ENCODE results near the gene PTTG1IP2.
"Not testable (repeated sequence)": the region's sequence is repeated elsewhere in the genome, so short reads cannot be mapped to it uniquely, and the experiment has no call there.

The PTTG1IP2 gene

GRCh38 chr7:90469554-90469953 lies at the start of gene PTTG1IP2:
Gene PTTG1IP2, plus strand, starts transcription at chr7:90469639. Its CDS starts 148 bp downstream, at chr7:90469787.
- DNase-seq (ENCODE audit: low read depth, low spot score), result no peak

GRCh38 chr7:90421651-90422050 lies 47.8 kb upstream of the PTTG1IP2 start:
- no peak for DNase-seq (ENCODE audit: low read depth, low spot score)

GRCh38 chr7:90424720-90425119 lies 44.7 kb upstream of the PTTG1IP2 start:
- DNase-seq (ENCODE audit: low read depth, low spot score), result no peak

DNA sequence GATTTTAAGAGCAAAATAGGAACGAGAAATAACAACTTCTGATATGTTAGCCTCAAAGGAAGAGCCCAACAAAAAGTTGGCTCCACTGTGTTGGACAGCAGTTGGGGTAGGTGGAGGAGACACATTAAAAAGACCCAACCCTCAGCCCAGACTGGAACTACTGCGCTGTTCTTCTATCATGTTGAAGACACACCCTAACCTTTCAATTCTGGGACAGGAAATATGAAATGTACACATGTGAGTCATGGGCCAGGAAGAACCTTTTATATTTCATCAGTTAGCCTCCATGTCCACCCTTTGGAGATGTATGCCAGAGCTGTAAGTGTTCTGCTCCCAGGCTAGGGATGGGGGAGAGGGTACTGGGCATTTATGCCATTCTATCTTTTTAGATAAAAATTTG lies 44.1 kb upstream of the PTTG1IP2 start:
- no peak for DNase-seq (ENCODE audit: low read depth, low spot score)

GRCh38 chr7:90430614-90431460 lies 38.6 kb upstream of the PTTG1IP2 start:
- DNase-seq (ENCODE audit: low read depth, low spot score), result no peak

- DNase-seq (ENCODE audit: low read depth, low spot score), result no peak
These were observed 36.7 kb upstream of the PTTG1IP2 start for GRCh38 chr7:90432752-90433151.

- DNase-seq (ENCODE audit: low read depth, low spot score), result no peak
These were observed 36.2 kb upstream of the PTTG1IP2 start for GRCh38 chr7:90433221-90433620.

DNA sequence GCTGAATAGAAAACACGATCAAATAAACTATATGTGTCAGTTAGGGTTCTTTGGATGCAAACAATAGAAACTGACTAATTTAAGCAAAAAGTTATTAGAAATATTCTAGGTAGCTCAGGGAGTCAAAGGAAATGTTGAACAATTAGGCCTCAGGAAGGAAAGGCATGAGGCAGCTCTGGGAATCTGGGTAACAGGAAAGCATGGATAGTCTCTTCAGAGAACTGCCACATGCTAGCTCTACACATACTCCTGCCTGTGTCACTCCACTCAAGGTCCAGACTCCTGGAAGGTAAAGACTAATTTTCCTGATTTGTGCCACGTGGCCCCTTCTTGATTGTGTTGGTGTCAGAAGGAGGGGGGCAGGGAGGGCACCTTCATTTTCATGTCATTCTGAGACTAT lies 23.8 kb upstream of the PTTG1IP2 start:
- DNase-seq (ENCODE audit: low read depth, low spot score), result no peak

- DNase-seq (ENCODE audit: low read depth, low spot score), result no peak
These were observed 23.1 kb upstream of the PTTG1IP2 start for GRCh38 chr7:90446137-90446899.

- no peak for DNase-seq (ENCODE audit: low read depth, low spot score)
These were observed 16.1 kb upstream of the PTTG1IP2 start for GRCh38 chr7:90453259-90453891.

GRCh38 chr7:90453931-90454330 lies 15.5 kb upstream of the PTTG1IP2 start:
- DNase-seq (ENCODE audit: low read depth, low spot score), result no peak

GRCh38 chr7:90455163-90456030 lies 14.0 kb upstream of the PTTG1IP2 start:
- no peak for DNase-seq (ENCODE audit: low read depth, low spot score)

- no peak for DNase-seq (ENCODE audit: low read depth, low spot score)
These were observed 11.3 kb upstream of the PTTG1IP2 start for GRCh38 chr7:90458104-90458503.

DNA sequence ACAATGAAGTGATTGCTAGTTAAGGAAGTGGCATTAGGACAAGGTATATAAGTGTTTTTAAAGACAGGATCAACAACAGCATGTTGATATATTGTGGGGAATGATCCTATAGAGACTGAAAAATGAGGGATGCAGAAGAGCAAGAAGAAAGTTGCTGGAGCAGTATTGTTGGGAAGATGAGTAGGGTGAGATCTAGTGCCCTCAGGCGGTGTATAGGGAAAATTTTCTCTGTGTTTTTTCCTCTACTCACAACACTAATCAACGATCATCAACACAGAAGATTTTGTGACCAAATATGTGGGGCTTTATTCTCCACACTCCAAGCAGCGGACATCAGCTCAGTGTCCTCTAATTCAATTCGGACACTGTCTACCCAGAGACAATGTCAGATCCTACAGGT lies 9.6 kb upstream of the PTTG1IP2 start:
- DNase-seq (ENCODE audit: low read depth, low spot score), result no peak

GRCh38 chr7:90461219-90461618 lies 8.2 kb upstream of the PTTG1IP2 start:
- DNase-seq (ENCODE audit: low read depth, low spot score), result no peak

- not testable (repeated sequence) for DNase-seq (ENCODE audit: low read depth, low spot score)
These were observed 6.2 kb upstream of the PTTG1IP2 start for GRCh38 chr7:90463151-90463628.

GRCh38 chr7:90465816-90466215 lies 3.6 kb upstream of the PTTG1IP2 start:
- no peak for DNase-seq (ENCODE audit: low read depth, low spot score)

DNA sequence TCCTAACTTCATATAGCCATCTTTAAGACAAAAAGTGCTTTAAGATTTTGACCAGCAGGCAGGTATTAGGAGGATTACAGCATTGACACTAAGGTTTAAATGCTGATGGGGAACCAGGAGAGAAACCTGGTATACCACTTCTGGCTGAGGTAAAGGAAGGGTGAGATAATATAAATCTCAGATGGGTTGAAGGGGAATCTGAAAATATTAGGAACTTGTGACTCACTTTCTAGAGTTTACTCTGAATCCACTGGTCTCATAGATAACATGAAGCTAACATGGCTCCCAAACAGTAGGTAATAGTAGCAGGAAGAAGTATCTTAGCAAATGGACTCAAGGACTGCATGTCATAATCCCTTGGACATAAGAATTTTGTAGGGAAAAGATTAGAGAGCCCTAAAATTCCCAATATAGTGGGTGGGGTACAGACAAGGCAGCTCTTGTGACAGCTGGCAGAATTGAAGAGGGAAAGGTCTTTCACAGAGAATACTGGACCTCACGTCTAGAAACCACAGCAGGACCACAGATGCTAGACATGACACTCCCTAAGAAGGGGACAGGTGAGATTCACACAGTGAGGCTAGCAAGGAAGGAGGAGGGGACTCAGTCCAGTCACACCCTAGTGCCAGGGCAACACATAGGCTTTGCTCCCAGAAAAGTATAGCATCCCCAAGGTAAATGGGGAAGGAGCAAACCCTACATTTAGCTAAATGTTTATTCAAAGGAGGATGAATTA lies 3.5 kb downstream of the PTTG1IP2 start:
- DNase-seq (ENCODE audit: low read depth, low spot score), result no peak

DNA sequence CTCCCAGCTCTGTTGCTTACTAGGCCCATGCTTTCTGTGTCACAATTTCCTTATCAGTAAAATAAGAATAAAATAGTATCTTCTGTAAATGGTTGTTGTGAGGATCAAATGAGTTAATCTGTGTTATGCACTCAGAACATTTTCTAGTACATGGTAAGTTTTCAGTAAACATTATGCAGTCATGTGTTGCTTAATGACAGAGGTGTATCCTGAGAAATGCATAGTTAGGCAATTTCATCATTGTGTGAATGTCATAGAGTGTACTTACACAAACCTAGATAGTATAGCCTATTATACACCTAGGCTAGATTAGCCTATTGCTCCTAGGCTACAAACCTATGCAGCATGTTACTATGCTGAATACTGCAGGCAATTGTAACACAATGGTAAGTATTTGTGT lies 4.4 kb downstream of the PTTG1IP2 start:
- DNase-seq (ENCODE audit: low read depth, low spot score), result no peak

Measured in iPS DF 19.7 (cell line).